Measurements from ENCODE around the gene RBM14.

DNA sequence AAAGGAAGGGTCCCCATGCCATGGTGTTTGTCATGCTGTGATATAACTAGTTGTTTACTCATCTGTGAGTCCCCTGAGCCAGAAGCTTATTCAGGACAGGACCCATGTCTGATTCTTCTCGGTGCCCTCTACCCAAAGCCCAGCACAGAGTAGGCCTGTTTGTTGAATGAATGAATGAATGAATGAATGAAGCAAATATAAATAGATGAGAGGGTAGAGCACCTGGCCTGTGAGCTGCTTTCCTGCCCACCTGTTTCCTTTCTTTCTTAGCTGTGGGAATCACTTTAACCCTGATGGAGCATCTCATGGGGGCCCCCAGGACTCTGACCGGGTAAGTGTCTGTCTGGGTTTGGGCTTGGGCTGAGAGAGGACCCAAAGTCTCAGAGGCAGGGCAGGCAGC, 16.2 kb upstream of the RBM14 start:
- no peak for TF ChIP-seq EZH2 (IDR thresholded peaks at IDR 0.05; ENCODE audit: borderline replicate concordance, insufficient read depth, low read depth, low read length, poor library complexity, severe bottlenecking)
- TF ChIP-seq, protein P1, sequence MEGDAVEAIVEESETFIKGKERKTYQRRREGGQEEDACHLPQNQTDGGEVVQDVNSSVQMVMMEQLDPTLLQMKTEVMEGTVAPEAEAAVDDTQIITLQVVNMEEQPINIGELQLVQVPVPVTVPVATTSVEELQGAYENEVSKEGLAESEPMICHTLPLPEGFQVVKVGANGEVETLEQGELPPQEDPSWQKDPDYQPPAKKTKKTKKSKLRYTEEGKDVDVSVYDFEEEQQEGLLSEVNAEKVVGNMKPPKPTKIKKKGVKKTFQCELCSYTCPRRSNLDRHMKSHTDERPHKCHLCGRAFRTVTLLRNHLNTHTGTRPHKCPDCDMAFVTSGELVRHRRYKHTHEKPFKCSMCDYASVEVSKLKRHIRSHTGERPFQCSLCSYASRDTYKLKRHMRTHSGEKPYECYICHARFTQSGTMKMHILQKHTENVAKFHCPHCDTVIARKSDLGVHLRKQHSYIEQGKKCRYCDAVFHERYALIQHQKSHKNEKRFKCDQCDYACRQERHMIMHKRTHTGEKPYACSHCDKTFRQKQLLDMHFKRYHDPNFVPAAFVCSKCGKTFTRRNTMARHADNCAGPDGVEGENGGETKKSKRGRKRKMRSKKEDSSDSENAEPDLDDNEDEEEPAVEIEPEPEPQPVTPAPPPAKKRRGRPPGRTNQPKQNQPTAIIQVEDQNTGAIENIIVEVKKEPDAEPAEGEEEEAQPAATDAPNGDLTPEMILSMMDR (IDR thresholded peaks at IDR 0.05) = no peak

All from B cell (primary cell).